IPS-11a (cell line): ENCODE data around the gene UBE3B.

ENCODE experiments used
- H3K4me3 ChIP-seq: one replicate; pipeline ENCODE4 v1.5.1; 2013; ENCODE audit warnings: low read depth, low read length, control low read depth

UBE3B gene

DNA sequence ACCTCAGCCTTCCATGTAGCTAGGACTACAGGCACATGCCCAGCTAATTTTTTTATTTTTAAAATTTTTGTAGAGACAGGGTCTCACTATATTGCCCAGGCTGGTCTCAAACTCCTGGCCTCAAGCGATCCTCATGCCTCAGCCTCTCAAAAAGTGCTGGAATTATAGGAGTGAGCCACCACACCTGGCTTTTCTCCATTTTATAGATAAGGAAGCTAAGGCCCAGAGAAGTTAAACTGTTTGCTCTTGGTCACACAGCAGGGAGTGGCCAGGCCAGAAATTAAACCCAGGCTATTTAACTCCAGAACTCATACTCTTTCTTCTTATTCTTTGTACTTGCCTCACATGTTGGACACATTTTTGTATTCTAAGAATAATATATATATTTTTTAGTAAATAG is 16.5 kb downstream of the UBE3B start:
- H3K4me3 ChIP-seq = no peak overlapping the region

DNA sequence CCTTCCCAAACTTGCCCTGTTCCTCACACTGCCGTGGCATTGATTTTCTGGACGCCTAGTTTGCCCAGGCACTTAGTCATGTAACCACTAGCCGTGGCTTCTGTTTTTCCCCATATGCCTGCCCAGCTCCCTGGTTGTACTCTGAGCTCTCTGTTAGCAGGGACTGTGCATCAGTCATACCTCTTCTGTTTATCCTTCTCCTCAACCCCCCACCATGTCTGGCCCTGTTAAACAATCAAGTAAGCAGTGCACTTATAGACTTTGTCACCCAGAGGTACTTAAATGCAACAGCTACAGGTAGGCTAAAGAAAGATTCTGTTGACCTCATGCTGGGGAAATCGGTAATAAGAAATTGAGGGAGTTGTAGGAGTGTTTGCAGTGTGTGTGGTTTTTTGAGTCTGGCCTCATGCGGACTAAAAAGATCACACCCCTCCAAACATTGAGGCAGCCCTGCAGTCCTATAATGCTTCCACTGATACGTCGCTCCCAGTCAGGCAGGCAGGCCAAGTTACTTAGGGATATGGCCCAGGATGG is 17.0 kb downstream of the UBE3B start:
- H3K4me3 ChIP-seq = no peak overlapping the region

GRCh38 chr12:109495012-109495411 is 17.6 kb downstream of the UBE3B start:
- H3K4me3 ChIP-seq = no peak overlapping the region

- H3K4me3 ChIP-seq = no peak overlapping the region
Observed at GRCh38 chr12:109496306-109496705, 18.9 kb downstream of the UBE3B start.

- no peak overlapping the region for H3K4me3 ChIP-seq
Observed at GRCh38 chr12:109497675-109498074, 20.2 kb downstream of the UBE3B start.

- no peak overlapping the region for H3K4me3 ChIP-seq
Observed at GRCh38 chr12:109500406-109501185, 23.2 kb downstream of the UBE3B start.

DNA sequence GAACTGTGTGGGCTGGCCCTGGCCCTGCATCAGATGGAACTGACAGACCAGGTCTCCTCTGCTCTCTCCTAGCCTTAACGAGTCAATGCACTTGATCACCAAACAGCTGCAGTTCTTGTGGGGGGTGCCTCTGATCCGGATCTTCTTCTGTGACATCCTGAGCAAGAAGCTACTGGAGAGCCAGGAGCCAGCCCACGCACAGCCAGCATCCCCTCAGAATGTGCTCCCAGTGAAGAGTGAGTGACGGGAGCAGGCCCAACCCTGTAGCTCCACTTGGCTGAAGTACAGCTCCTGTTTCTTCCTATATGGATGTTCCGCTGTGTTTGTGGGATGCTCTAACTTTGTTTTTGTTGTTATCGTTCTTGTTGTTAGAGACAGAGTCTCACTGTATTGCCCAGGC is 23.9 kb downstream of the UBE3B start:
- H3K4me3 ChIP-seq = no peak overlapping the region

DNA sequence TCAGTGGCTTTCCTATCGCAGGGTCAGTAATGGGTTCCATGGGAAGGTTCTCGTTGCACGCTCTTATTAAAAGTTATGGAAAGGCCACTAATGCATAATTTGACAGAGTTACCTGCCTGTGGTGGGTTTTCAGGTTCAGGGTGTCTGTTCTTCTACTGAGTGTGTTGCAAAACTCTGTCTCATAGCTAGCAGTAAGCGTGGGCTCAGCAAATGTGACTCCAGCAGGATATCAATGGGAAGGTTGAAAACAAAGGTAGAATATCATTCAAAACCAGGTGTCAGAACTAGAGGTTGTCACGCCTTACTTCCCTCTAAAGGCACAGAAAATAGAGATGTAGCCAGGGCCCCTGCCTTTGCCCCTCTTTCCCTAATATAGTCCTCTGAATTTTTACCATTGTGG is 24.9 kb downstream of the UBE3B start:
- no peak overlapping the region for H3K4me3 ChIP-seq

DNA sequence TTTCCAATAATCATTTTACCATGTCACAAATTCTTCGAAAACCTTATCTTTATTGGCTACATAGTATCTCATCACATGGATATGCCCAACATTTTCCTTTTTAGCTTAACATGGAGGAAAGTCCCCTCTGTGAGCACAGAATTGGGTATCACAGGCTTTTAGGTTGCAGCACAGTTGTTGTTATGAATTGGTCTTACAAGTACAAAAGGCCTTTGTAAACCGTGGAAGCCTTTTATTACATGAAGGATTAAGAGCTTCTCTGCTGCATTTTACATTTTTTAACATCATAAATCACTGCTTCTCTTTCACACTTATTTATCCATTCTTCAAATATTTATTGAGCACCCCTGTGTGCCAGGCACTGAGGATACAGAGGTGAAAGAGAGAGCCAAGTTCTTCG is 26.2 kb downstream of the UBE3B start:
- no peak overlapping the region for H3K4me3 ChIP-seq

- H3K4me3 ChIP-seq = no peak overlapping the region
Observed at GRCh38 chr12:109504068-109504467, 26.6 kb downstream of the UBE3B start.

- no peak overlapping the region for H3K4me3 ChIP-seq
Observed at GRCh38 chr12:109510196-109510595, 32.8 kb downstream of the UBE3B start.

GRCh38 chr12:109512608-109513007 is 35.2 kb downstream of the UBE3B start:
- no peak overlapping the region for H3K4me3 ChIP-seq

GRCh38 chr12:109513051-109513450 is 35.6 kb downstream of the UBE3B start:
- no peak overlapping the region for H3K4me3 ChIP-seq

GRCh38 chr12:109513977-109514376 is 36.5 kb downstream of the UBE3B start:
- no peak overlapping the region for H3K4me3 ChIP-seq

GRCh38 chr12:109517619-109518018 is 40.2 kb downstream of the UBE3B start:
- no peak overlapping the region for H3K4me3 ChIP-seq

DNA sequence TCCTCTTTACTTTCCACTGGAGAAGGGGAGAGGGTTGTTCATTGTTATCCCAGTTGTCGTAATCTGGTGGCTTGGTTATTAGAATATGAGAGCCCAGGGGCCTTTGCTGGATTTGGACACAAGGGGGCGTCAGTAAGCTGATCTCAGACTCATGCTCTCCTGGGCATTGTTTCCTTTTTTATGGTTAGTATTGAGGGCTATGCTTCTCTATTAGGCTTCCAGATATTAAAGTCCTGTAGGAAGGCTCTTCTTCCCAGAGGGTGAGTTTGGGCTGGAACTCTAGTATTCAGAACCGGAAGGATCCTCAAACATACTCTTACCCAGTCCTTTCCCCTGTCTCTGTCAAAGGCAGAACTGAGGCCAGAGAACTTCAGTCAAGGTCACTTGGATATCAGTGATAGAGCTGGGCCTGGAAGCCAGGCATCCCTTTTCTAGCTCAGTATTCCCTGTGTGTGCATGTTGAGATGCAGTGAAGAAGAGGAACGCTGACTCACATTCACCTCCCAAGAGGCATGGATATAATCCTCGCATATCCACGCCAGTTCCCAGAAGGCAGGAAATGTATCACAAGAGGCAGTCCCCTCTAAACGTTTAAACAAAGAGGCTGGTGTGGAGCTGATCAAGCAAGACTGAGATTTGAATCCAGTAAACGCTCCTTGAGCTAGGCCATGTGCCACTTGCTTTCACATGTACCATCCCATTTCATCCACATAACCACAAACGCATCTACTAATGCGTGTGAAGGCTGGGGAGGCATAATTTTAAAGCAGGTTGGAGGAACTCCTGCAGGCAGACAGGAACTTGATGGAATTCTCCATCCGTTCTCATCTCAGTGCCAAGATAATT is 41.6 kb downstream of the UBE3B start:
- no peak overlapping the region for H3K4me3 ChIP-seq

- H3K4me3 ChIP-seq = no peak overlapping the region
Observed at GRCh38 chr12:109519787-109520186, 42.4 kb downstream of the UBE3B start.

DNA sequence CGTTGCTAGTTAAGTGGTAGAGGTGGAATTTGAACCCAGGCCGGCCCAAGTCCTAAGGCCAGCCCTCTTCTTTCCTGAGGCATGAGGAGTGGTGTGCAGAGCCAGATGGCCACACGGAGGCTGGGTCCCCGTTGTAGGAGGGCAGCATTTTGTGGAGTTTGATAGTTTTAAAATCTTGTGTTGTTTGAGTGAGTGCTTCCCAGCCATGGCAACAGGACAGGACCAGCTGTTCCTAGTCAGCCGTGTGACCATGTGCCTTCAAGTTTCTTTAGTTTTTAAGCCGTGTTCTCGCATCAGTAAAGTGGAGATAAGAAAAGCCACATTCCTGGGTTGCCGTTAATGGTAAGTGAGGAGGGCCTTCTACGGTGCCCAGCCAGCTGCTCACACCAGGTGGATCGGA is 44.4 kb downstream of the UBE3B start:
- no peak overlapping the region for H3K4me3 ChIP-seq

GRCh38 chr12:109523071-109523470 is 45.6 kb downstream of the UBE3B start:
- no peak overlapping the region for H3K4me3 ChIP-seq

- H3K4me3 ChIP-seq = no peak overlapping the region
Observed at GRCh38 chr12:109523504-109523903, 46.1 kb downstream of the UBE3B start.

GRCh38 chr12:109524466-109525278 is 47.2 kb downstream of the UBE3B start:
- no peak overlapping the region for H3K4me3 ChIP-seq
